PFSK-1 (cell line): ENCODE data around the gene DLX2.

ENCODE experiments used
- FOXP2 ChIP-seq: optimal IDR thresholded peaks from 2 replicates; pipeline ENCODE3; 2011; ENCODE audit warnings: borderline replicate concordance, control low read depth, inconsistent platforms; ENCODE audit not compliant: insufficient read depth; ENCODE audit errors: extremely low read length, extremely low read depth
- POLR2AphosphoS5 ChIP-seq: IDR thresholded peaks from 2 replicates; pipeline ENCODE4 v1.6.1; 2012; ENCODE audit warnings: low read depth, mild to moderate bottlenecking, control low read depth, low read length, moderate library complexity
- SIN3A ChIP-seq: IDR thresholded peaks from 2 replicates; pipeline ENCODE4 v1.6.1; 2012; ENCODE audit warnings: mild to moderate bottlenecking, low read length, moderate library complexity, borderline replicate concordance; ENCODE audit not compliant: insufficient read depth
- TAF1 ChIP-seq: IDR thresholded peaks from 2 replicates; pipeline ENCODE4 v1.6.1; 2012; ENCODE audit warnings: low read length, control low read depth, borderline replicate concordance; ENCODE audit not compliant: insufficient read depth
- TF ChIP-seq, protein P1 (sequence below), 2 experiments: IDR thresholded peaks; 2 replicates each; pipeline versions ENCODE4 v1.6.1 to v1.8.0; 2011 to 2012; ENCODE audit warnings: low read depth in 2 of 2, low read length in 2 of 2, control low read depth in 1 of 2, inconsistent platforms in 1 of 2, mild to moderate bottlenecking in 1 of 2, moderate library complexity in 1 of 2; ENCODE audit not compliant: insufficient read depth in 1 of 2

The DLX2 gene

DNA sequence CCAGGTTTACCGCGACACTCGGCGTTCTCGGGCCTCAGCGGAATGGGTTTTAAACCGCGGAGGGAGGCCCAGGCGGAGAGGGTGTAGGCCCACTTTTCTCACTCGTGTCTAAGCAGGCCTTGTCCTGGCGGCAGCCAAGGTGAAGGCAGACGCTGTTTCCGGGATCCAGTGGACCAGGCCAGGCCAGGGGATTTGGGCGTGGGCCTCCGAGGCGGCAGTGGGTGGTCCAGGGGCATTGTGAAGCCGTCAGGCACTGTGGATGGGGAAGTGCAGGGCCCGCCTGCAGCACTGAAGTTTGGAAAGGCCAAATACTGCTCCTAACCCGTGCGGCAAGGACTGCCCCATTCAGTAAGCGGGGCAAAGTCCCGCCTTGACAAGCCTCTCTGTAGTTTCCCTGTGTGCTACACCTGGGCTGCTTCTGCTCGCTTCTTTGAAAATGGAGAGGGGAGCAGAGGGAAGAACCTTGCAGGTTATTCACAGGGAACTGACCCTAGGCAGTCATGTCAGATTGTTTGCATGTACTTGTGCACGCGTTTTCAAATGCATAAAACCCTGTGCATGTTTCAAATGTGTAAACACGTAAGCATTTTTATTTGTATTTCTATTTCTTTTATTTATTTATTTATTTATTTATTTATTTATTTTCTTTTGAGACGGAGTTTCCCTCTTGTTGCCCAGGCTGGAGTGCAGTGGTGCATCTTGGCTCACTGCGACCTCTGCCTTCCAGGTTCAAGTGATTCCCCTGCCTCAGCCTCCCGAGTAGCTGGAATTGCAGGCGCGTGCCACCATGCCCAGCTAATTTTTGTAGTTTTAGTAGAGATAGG, 7.5 kb upstream of the DLX2 start:
- TF ChIP-seq POLR2AphosphoS5 (no peak), FOXP2 (no peak), TAF1 (no peak)

DNA sequence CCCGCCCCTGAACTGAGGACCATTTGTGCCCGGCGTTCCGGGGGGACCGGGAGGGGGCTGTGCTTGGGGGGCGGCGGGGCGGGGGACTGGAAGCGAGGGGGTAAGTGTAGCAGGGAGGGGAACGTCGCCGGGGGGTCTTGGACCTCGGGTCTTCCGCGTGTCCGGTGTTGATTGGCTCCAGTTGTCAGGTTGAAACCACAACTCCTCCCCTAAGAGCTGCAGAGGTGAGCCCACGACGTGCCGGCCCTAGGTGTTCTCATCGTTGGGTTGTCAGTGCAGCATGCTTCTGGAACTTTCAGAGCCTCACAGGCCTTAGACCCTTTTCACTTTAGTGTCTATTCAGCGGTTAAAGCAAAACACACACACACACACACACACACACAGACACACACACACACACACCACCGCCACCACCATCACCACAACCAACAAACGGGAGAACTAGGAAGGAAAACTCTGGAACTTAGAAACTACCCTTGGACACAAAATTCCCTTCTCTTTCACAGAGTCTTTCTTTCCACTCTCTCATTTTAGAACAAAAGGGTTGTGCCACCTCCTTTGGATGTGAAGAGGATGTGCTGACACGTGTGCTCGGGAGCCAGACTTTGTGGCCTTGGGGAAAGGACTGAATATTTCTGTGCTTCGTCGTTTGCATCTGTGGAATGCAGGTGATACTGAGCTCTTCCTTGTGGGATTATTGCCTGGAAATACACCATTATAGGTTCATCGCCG, 6.7 kb upstream of the DLX2 start:
- TF ChIP-seq SIN3A, result no peak
- TF ChIP-seq POLR2AphosphoS5, result no peak
- TF ChIP-seq FOXP2, result no peak
- TF ChIP-seq TAF1, result no peak
- TF ChIP-seq, protein P1, sequence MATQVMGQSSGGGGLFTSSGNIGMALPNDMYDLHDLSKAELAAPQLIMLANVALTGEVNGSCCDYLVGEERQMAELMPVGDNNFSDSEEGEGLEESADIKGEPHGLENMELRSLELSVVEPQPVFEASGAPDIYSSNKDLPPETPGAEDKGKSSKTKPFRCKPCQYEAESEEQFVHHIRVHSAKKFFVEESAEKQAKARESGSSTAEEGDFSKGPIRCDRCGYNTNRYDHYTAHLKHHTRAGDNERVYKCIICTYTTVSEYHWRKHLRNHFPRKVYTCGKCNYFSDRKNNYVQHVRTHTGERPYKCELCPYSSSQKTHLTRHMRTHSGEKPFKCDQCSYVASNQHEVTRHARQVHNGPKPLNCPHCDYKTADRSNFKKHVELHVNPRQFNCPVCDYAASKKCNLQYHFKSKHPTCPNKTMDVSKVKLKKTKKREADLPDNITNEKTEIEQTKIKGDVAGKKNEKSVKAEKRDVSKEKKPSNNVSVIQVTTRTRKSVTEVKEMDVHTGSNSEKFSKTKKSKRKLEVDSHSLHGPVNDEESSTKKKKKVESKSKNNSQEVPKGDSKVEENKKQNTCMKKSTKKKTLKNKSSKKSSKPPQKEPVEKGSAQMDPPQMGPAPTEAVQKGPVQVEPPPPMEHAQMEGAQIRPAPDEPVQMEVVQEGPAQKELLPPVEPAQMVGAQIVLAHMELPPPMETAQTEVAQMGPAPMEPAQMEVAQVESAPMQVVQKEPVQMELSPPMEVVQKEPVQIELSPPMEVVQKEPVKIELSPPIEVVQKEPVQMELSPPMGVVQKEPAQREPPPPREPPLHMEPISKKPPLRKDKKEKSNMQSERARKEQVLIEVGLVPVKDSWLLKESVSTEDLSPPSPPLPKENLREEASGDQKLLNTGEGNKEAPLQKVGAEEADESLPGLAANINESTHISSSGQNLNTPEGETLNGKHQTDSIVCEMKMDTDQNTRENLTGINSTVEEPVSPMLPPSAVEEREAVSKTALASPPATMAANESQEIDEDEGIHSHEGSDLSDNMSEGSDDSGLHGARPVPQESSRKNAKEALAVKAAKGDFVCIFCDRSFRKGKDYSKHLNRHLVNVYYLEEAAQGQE (IDR thresholded peaks at IDR 0.05; ENCODE audit: insufficient read depth in 1 of 2, low read depth in 2 of 2, low read length in 2 of 2), result no peak

DNA sequence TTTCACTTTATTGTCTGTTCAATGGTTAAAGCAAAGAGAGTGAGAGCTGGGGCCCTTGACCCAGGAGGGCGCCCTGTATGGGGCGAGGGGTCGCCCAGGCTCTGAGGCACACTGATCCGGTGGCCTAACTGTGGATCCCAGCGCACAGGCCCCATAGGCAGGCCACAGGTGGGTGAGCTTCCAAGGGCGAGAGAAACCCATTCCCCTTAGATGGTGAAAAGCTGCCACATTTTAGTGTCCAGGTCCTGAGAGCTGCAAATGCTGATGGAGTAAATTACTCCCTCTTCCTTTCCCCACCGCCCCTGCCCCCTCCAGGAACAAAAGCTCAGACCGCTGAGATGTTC, 5.9 kb upstream of the DLX2 start:
- TF ChIP-seq TAF1 (no peak), SIN3A (no peak), POLR2AphosphoS5 (no peak), FOXP2 (no peak)
- TF ChIP-seq, protein P1 (IDR thresholded peaks at IDR 0.05; ENCODE audit: insufficient read depth in 1 of 2, low read depth in 2 of 2, low read length in 2 of 2), result no peak

DNA sequence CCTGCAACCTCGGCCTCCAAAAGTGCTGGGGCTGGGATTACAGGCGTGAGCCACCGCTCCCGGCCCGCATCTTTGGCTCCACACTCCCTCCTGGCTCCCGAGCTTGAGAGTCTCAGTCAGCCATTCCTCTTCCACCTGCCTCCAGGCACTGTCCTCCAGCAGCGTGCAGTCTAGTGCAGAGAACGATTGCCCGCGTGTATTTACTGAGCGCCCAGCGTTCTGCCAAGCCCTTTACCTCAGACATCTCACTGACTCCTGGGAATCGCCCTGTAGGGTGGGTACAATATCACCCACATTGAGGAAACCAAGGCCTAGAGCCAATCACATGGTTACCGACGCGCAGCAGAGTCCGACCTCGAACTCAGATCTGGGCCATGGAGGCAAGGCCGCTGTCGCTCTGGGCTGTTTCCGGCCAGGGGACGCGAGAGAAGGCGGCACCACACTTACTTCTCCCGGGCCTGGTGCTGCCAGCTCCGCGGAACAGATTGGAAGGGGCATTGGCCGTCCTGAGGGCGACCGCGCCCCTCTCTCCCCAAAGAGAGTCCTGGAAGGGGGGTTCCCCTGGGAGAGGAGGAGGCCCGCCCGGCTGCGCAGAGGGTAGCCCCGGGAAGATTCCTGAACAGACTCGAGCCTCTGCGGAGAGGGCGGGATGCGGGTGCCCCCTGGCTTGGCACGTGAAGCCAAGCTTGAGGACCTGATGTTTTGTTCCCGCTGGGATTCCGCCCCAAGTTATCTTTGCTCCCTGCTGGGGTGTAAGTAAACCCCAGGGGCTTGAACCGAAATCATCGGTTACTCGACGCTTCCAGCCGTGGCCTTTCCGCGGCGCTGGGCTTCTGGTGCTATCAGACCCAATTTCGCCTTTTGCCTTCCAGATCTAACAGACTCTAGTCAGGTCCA, 5.2 kb upstream of the DLX2 start:
- TF ChIP-seq, protein P1 (IDR thresholded peaks at IDR 0.05; ENCODE audit: insufficient read depth in 1 of 2, low read depth in 2 of 2, low read length in 2 of 2), result no peak
- TF ChIP-seq TAF1 (no peak), SIN3A (no peak), FOXP2 (no peak), POLR2AphosphoS5 (no peak)
